ENCODE measurements around the gene MCM9.

GRCh38 chr6:118862443-118862842 is 72.5 kb downstream of the MCM9 start:
- TF ChIP-seq ZNF678 (CRISPR knock-in tag; IDR thresholded peaks at IDR 0.05) (no peak), SETDB1 (CRISPR knock-in tag; IDR thresholded peaks at IDR 0.05; ENCODE audit: borderline replicate concordance) (no peak), TBP (CRISPR knock-in tag; IDR thresholded peaks at IDR 0.05) (no peak)
